Spleen (tissue), 7 donors: ENCODE measurements around the gene PRKCZ.

ENCODE experiments used
- POLR2A ChIP-seq, 3 donors: fragments of 450-650 bp; IDR thresholded peaks; one replicate each; pipeline ENCODE4 v1.5.1; 2017; ENCODE audit warnings: antibody characterized with exemption in 3 of 3, mild to moderate bottlenecking in 1 of 3
- POLR2AphosphoS5 ChIP-seq, 3 donors: sonication (generic); formaldehyde crosslinking; IDR thresholded peaks; one replicate each; pipeline ENCODE4 v1.5.1; 2017; ENCODE audit warnings: antibody characterized with exemption in 3 of 3
- TF ChIP-seq, protein P1 (sequence below), 11 experiments: fragments of 200-600 bp in 7 of 11; fragments of 450-650 bp in 4 of 11; sonication (generic) in 4 of 11; IDR thresholded peaks in 8 of 11; conservative IDR thresholded peaks in 3 of 11; 1 replicate in 7 of 11; 2 replicates in 4 of 11; pipeline versions ENCODE4 v1.4.0 to v1.8.0; 2016 to 2021; ENCODE audit warnings: antibody characterized with exemption in 11 of 11, inconsistent platforms in 4 of 11, mild to moderate bottlenecking in 1 of 11
- donor health status: DM: no; HTN: no; CAD: no; lungs with moderate emphysema.
- donor health status: DM: no; HTN: no; CAD: no.
- donor health status: DM: no; HTN: no; CAD: no.

DNA sequence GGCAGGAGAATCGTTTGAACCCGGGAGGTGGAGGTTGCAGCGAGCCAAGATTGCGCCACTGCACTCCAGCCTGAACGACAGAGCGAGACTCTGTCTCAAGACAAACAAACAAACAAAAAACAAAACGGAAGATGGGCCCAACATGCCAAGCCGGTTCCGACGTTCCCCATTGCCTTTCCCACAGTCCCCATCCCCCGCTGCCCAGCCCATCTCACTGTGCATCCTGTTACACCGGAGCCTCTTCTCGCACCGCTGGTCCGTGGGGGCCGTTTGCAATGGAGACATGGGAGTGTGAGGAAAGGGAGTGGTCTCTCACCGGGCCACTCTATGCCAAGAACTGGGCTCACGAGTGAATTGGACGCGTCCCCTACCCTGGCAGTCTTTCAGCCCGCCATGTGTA is 45.4 kb upstream of the PRKCZ start:
- no peak for TF ChIP-seq POLR2A (IDR thresholded peaks at IDR 0.05)
- TF ChIP-seq, protein P1, sequence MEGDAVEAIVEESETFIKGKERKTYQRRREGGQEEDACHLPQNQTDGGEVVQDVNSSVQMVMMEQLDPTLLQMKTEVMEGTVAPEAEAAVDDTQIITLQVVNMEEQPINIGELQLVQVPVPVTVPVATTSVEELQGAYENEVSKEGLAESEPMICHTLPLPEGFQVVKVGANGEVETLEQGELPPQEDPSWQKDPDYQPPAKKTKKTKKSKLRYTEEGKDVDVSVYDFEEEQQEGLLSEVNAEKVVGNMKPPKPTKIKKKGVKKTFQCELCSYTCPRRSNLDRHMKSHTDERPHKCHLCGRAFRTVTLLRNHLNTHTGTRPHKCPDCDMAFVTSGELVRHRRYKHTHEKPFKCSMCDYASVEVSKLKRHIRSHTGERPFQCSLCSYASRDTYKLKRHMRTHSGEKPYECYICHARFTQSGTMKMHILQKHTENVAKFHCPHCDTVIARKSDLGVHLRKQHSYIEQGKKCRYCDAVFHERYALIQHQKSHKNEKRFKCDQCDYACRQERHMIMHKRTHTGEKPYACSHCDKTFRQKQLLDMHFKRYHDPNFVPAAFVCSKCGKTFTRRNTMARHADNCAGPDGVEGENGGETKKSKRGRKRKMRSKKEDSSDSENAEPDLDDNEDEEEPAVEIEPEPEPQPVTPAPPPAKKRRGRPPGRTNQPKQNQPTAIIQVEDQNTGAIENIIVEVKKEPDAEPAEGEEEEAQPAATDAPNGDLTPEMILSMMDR (IDR thresholded peaks at IDR 0.05 in 8 of 11, conservative IDR thresholded peaks at IDR 0.05 in 3 of 11), result no peak
- no peak for TF ChIP-seq POLR2AphosphoS5 (IDR thresholded peaks at IDR 0.05)
